KMS-11 (cell line): ENCODE results near the gene MYO15A.

Source experiments
- H2AFZ ChIP-seq: fragments of 200-600 bp; sonication (generic); 2 replicates; pipeline ENCODE4 v1.6.1; 2016; ENCODE audit warnings: antibody characterized with exemption, mixed run types, low read depth
- H3K27ac ChIP-seq: fragments of 200-600 bp; sonication (generic); 2 replicates; pipeline ENCODE4 v1.6.1; 2016; ENCODE audit warnings: mild to moderate bottlenecking, mixed run types
- H3K27me3 ChIP-seq: fragments of 200-600 bp; sonication (generic); 2 replicates; pipeline ENCODE4 v1.6.1; 2017; ENCODE audit warnings: mild to moderate bottlenecking, low read depth, mixed run types, moderate library complexity; ENCODE audit not compliant: insufficient read depth
- H3K36me3 ChIP-seq: fragments of 200-600 bp; sonication (generic); 2 replicates; pipeline ENCODE4 v1.6.1; 2017; ENCODE audit warnings: mild to moderate bottlenecking, mixed run types; ENCODE audit not compliant: insufficient read depth
- H3K4me1 ChIP-seq: fragments of 200-600 bp; sonication (generic); 2 replicates; pipeline ENCODE4 v1.6.1; 2016; ENCODE audit warnings: mild to moderate bottlenecking, low read depth, mixed run types; ENCODE audit not compliant: poor library complexity, severe bottlenecking
- H3K4me2 ChIP-seq: fragments of 200-600 bp; sonication (generic); 2 replicates; pipeline ENCODE4 v1.7.0; 2016; ENCODE audit warnings: mild to moderate bottlenecking, mixed run types
- H3K4me3 ChIP-seq: fragments of 200-600 bp; sonication (generic); IDR thresholded peaks from 2 replicates; pipeline ENCODE4 v1.6.1; 2017; ENCODE audit warnings: low read depth, low read length, mixed read lengths; ENCODE audit not compliant: insufficient read depth
- H3K79me2 ChIP-seq: fragments of 200-600 bp; sonication (generic); 2 replicates; pipeline ENCODE4 v1.6.1; 2016; ENCODE audit warnings: low read depth, mixed run types; ENCODE audit not compliant: insufficient read depth
- H3K9ac ChIP-seq: fragments of 200-600 bp; sonication (generic); 2 replicates; pipeline ENCODE4 v1.6.1; 2016; ENCODE audit warnings: mild to moderate bottlenecking, mixed run types
- H4K20me1 ChIP-seq: fragments of 200-600 bp; sonication (generic); 2 replicates; pipeline ENCODE4 v1.6.1; 2016; ENCODE audit warnings: mild to moderate bottlenecking, mixed run types; ENCODE audit not compliant: insufficient read depth
- TF ChIP-seq, protein P1 (sequence below): fragments of 200-600 bp; sonication (generic); conservative IDR thresholded peaks from 2 replicates; pipeline ENCODE4 v1.6.1; 2017; ENCODE audit warnings: low read depth, mild to moderate bottlenecking, antibody characterized with exemption, low read length, moderate library complexity, mixed read lengths

Gene MYO15A

DNA sequence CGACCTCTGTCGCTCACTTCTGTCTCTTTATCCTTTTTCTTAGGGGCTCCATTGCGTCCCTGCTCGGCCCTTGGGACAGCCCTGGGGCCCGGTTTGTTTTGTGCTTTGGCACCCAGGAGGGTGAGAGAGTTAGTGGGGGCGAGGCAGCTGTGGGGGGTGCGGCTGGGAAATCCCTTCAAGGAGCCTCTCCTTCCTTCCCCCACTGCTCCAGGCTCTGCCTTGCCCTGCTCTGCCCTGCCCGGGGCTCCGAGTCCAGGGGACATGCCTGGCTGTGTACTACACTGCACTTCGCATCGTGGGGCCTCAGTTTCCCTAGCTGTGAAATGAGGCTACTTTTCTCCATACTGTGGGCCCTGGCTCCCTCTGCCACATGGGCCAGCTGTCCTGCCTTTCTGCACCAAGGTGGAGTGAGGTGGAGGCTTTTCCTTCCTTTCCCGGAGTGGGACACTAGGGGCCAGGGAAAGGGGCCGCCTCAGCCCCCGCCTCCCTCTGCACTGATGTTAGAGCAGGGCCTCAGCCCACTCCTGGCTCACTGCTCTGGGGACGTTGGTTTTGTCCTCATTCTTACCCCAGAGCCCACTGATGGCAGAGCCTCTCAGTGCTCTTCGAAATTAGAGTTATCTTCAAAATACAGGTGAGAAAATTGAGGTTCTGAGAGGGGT lies 117.9 kb downstream of the MYO15A start:
- Histone ChIP-seq H3K79me2 (no peaks in the 10 kb centered on the region), H3K4me2 (peak overlapping the region; percentile 82), H3K27me3 (no peaks in the 10 kb centered on the region), H3K9ac (no peak overlapping the region; the same call in 1 of the 2 replicates), H2AFZ (no peak overlapping the region; the same call in 1 of the 2 replicates), H3K4me3 (no peak overlapping the region), H3K4me1 (no peaks in the 10 kb centered on the region), H3K27ac (no peak overlapping the region), H3K36me3 (no peaks in the 10 kb centered on the region), H4K20me1 (no peaks in the 10 kb centered on the region)
- TF ChIP-seq, protein P1, sequence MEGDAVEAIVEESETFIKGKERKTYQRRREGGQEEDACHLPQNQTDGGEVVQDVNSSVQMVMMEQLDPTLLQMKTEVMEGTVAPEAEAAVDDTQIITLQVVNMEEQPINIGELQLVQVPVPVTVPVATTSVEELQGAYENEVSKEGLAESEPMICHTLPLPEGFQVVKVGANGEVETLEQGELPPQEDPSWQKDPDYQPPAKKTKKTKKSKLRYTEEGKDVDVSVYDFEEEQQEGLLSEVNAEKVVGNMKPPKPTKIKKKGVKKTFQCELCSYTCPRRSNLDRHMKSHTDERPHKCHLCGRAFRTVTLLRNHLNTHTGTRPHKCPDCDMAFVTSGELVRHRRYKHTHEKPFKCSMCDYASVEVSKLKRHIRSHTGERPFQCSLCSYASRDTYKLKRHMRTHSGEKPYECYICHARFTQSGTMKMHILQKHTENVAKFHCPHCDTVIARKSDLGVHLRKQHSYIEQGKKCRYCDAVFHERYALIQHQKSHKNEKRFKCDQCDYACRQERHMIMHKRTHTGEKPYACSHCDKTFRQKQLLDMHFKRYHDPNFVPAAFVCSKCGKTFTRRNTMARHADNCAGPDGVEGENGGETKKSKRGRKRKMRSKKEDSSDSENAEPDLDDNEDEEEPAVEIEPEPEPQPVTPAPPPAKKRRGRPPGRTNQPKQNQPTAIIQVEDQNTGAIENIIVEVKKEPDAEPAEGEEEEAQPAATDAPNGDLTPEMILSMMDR: no peak

DNA sequence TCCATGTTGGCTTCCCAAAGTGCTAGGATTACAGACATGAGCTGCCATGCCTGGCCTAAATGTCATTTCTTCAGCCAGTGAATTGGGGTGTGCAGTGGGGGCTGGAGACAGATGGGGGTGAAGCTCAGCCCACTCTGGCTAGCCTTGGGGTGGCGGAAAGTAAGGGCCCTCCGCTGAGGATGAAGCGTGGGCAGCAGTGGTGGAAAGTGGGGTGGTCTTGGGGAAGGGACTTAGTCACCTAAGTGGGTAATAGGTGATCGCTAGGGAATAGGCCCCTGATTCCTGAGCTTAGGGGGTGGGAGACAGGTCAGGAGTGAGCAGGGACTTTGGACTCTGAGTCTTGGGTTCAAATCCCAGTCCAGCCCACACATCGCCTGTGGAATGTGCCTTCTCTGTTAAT lies 119.1 kb downstream of the MYO15A start:
- Histone ChIP-seq H4K20me1 (no peaks in the 10 kb centered on the region), H3K4me1 (no peaks in the 10 kb centered on the region), H3K27me3 (no peaks in the 10 kb centered on the region), H3K27ac (no peak overlapping the region), H3K4me2 (no peak overlapping the region), H3K4me3 (no peak overlapping the region), H3K9ac (no peak overlapping the region), H3K79me2 (no peaks in the 10 kb centered on the region), H2AFZ (no peak overlapping the region), H3K36me3 (no peaks in the 10 kb centered on the region)
- TF ChIP-seq, protein P1: no peak

DNA sequence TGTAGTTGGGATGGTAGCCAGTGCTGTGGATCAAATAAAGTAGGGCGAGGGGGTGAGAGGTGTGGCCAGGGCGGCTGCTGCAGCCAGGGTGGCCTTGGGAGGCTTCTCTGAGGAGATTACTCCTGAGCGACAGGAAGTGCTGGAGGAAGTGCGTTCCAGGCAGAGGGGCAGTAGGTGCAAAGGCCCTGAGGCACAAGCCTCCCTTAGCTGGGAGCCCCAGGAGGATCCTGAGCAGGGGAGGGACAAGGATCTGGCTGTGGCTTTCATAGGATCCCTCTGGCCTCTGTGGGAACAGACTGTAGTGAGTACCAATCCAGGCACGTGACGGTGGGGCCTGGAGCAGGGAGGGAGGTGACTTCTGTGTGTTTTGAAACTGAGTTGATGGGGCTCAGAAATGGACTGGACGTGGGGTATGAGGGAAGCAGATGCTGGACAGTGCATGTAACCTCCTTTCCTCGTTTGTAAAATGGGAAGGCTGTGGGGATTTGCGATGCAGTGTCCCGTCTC lies 119.7 kb downstream of the MYO15A start:
- TF ChIP-seq, protein P1: no peak
- H3K4me3 ChIP-seq: no peak overlapping the region
- no peak overlapping the region for H2AFZ ChIP-seq
- H3K4me1 ChIP-seq: no peaks in the 10 kb centered on the region
- no peaks in the 10 kb centered on the region for H3K27me3 ChIP-seq
- no peaks in the 10 kb centered on the region for H4K20me1 ChIP-seq
- no peak overlapping the region for H3K9ac ChIP-seq
- H3K27ac ChIP-seq: no peak overlapping the region
- no peak overlapping the region for H3K4me2 ChIP-seq
- H3K79me2 ChIP-seq: no peaks in the 10 kb centered on the region
- no peaks in the 10 kb centered on the region for H3K36me3 ChIP-seq

DNA sequence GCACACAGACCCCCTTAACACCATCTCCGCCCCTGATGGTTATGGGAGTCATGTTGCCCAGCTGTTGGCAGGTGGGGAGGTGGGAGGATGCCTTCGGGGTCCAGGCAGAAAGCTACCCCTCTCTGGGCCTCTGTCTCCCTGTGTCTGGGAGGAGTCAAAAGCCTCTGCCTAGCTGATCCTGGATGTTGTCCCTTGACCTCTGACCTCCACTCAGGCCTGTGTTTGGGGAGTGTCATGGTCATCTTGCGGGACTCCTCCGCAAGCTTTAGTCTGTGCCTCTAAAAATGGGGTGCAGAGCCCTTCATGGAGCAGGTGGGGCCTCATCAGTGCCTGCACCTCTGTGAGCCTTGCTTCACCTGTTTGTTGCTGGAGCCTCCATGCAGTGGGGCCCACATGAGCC lies 120.7 kb downstream of the MYO15A start:
- H3K36me3 ChIP-seq: no peaks in the 10 kb centered on the region
- H3K27ac ChIP-seq: no peak overlapping the region
- TF ChIP-seq, protein P1: no peak
- H3K79me2 ChIP-seq: no peaks in the 10 kb centered on the region
- no peak overlapping the region for H3K4me3 ChIP-seq
- no peaks in the 10 kb centered on the region for H4K20me1 ChIP-seq
- no peak overlapping the region for H2AFZ ChIP-seq
- no peaks in the 10 kb centered on the region for H3K4me1 ChIP-seq
- no peaks in the 10 kb centered on the region for H3K27me3 ChIP-seq
- H3K9ac ChIP-seq: no peak overlapping the region
- no peak overlapping the region for H3K4me2 ChIP-seq
